H1 (cell line): ENCODE data around the gene TBX2. TPM values are rescaled to one million over a fixed set of nuclear protein-coding genes. Genes with fewer than 3 reads are reported as not detected.

Experiments used
- CTCF ChIA-PET: fragments of 300-600 bp; sonication (Branson Sonifier 250); formaldehyde crosslinking; loops from one replicate; lab custom pipeline; 2021; ENCODE audit not compliant: partially characterized antibody; lab: Charles Lee
- POLR2A ChIA-PET: fragments of 300-600 bp; sonication (Branson Sonifier 250); formaldehyde crosslinking; loops from one replicate; lab custom pipeline; 2021; ENCODE audit warnings: inconsistent platforms; ENCODE audit not compliant: partially characterized antibody; lab: Charles Lee
- DNase-seq, 2 experiments: peaks; one replicate each; pipeline versions ENCODE4 v3.0.0 to v3.0.0-alpha.2; 2010 to 2022; ENCODE audit warnings: low spot score in 2 of 2, low read depth in 1 of 2, mixed read lengths in 1 of 2
- FAIRE-seq: peaks from 2 replicates; lab custom pipeline; 2011; peaks lifted over from hg19 to GRCh38; lab: Jason Lieb, UNC
- H2AFZ ChIP-seq: 2 replicates; pipeline ENCODE4 v1.8.1; 2012; ENCODE audit warnings: low read length, inconsistent platforms
- H2AK5ac ChIP-seq: 2 replicates; pipeline ENCODE4 v1.6.1; 2013; ENCODE audit warnings: low read depth, low read length
- H2BK120ac ChIP-seq: replicated peaks from 2 replicates; pipeline ENCODE3; 2013; ENCODE audit warnings: low read depth, low read length, inconsistent platforms
- H2BK12ac ChIP-seq: 2 replicates; pipeline ENCODE4 v1.6.1; 2013; ENCODE audit warnings: low read depth, low read length
- H2BK15ac ChIP-seq: 2 replicates; pipeline ENCODE4 v1.6.1; 2013; ENCODE audit warnings: low read length
- H2BK20ac ChIP-seq: 2 replicates; pipeline ENCODE4 v1.6.1; 2013; ENCODE audit warnings: low read length
- H2BK5ac ChIP-seq: 2 replicates; pipeline ENCODE4 v1.6.1; 2013; ENCODE audit warnings: low read depth, low read length
- H3K14ac ChIP-seq: 2 replicates; pipeline ENCODE4 v1.6.1; 2013; ENCODE audit warnings: inconsistent platforms; ENCODE audit not compliant: insufficient read length
- H3K18ac ChIP-seq: 2 replicates; pipeline ENCODE4 v1.6.1; 2013; ENCODE audit warnings: low read length; ENCODE audit errors: extremely low read depth
- H3K23ac ChIP-seq: 2 replicates; pipeline ENCODE4 v1.6.1; 2013; ENCODE audit warnings: inconsistent platforms; ENCODE audit not compliant: insufficient read length
- H3K23me2 ChIP-seq: 2 replicates; pipeline ENCODE4 v1.6.1; 2013; ENCODE audit warnings: low read depth, low read length
- H3K27ac ChIP-seq: 2 replicates; pipeline ENCODE4 v1.6.1; 2011; ENCODE audit warnings: low read depth, low read length, inconsistent platforms
- H3K27me3 ChIP-seq, 4 experiments: replicated peaks in 1 of 4; 1 replicate in 1 of 4; 2 replicates in 3 of 4; pipeline versions ENCODE4 v1.6.1 to v1.8.1; 2011 to 2013; ENCODE audit warnings: low read length in 3 of 4, mild to moderate bottlenecking in 3 of 4, inconsistent platforms in 2 of 4, mixed read lengths in 2 of 4, moderate library complexity in 1 of 4; ENCODE audit not compliant: control insufficient read depth in 3 of 4, insufficient read depth in 3 of 4; ENCODE audit errors: extremely low read depth in 1 of 4
- H3K36me3 ChIP-seq, 4 experiments: 2 replicates each; pipeline versions ENCODE4 v1.6.1 to v1.8.1; 2011 to 2013; ENCODE audit warnings: mild to moderate bottlenecking in 4 of 4, low read length in 3 of 4, moderate library complexity in 2 of 4, control low read depth in 1 of 4, inconsistent platforms in 1 of 4; ENCODE audit not compliant: insufficient read depth in 4 of 4, control insufficient read depth in 2 of 4
- H3K4ac ChIP-seq: replicated peaks from 2 replicates; pipeline ENCODE3; 2013; ENCODE audit warnings: low read length, low read depth, mixed read lengths, inconsistent platforms; ENCODE audit not compliant: insufficient read length
- H3K4me1 ChIP-seq, 4 experiments: replicated peaks in 1 of 4; 1 replicate in 1 of 4; 2 replicates in 3 of 4; pipeline versions ENCODE4 v1.6.1 to v1.8.1; 2011 to 2013; ENCODE audit warnings: low read length in 3 of 4, inconsistent platforms in 2 of 4, mixed read lengths in 1 of 4; ENCODE audit not compliant: insufficient read depth in 4 of 4, control insufficient read depth in 3 of 4
- H3K4me2 ChIP-seq, 2 experiments: 2 replicates each; pipeline versions ENCODE4 v1.6.1 to v1.8.1; 2011 to 2013; ENCODE audit warnings: low read depth in 2 of 2, low read length in 2 of 2, control low read depth in 1 of 2, inconsistent platforms in 1 of 2, mild to moderate bottlenecking in 1 of 2; ENCODE audit not compliant: insufficient read depth in 1 of 2
- H3K4me3 ChIP-seq, 4 experiments: fragments of 200-600, 300-600 bp in 1 of 4; sonication (generic), shearing (Covaris generic), sonication (Bioruptor Twin) in 1 of 4; 2 replicates each; pipeline versions ENCODE4 v1.5.1 to v1.8.1; 2011 to 2016; ENCODE audit warnings: low read length in 4 of 4, low read depth in 3 of 4, control low read depth in 2 of 4, inconsistent platforms in 2 of 4, mild to moderate bottlenecking in 2 of 4, mixed read lengths in 1 of 4, moderate library complexity in 1 of 4; ENCODE audit not compliant: insufficient read depth in 2 of 4; ENCODE audit errors: extremely low read depth in 1 of 4
- H3K56ac ChIP-seq: replicated peaks from 2 replicates; pipeline ENCODE3; 2013; ENCODE audit warnings: low read depth, mild to moderate bottlenecking, mixed read lengths, low read length, inconsistent platforms; ENCODE audit not compliant: insufficient read length
- H3K79me1 ChIP-seq: 2 replicates; pipeline ENCODE4 v1.6.1; 2013; ENCODE audit warnings: low read depth, low read length, control low read depth
- H3K79me2 ChIP-seq, 2 experiments: 2 replicates each; pipeline versions ENCODE4 v1.6.1 to v1.8.1; 2012 to 2013; ENCODE audit warnings: low read length in 2 of 2, mild to moderate bottlenecking in 2 of 2, inconsistent platforms in 1 of 2; ENCODE audit not compliant: insufficient read depth in 2 of 2, control insufficient read depth in 1 of 2
- H3K9ac ChIP-seq, 4 experiments: replicated peaks in 1 of 4; 1 replicate in 1 of 4; 2 replicates in 3 of 4; pipeline versions ENCODE4 v1.6.1 to v1.8.1; 2011 to 2013; ENCODE audit warnings: low read depth in 3 of 4, low read length in 3 of 4, control low read depth in 2 of 4, mild to moderate bottlenecking in 2 of 4, moderate library complexity in 2 of 4, inconsistent platforms in 1 of 4; ENCODE audit errors: extremely low read depth in 1 of 4
- H3K9me3 ChIP-seq, 2 experiments: 2 replicates each; pipeline versions ENCODE4 v1.6.1 to v1.8.1; 2012 to 2013; ENCODE audit warnings: mild to moderate bottlenecking in 2 of 2, moderate library complexity in 2 of 2, control low read depth in 1 of 2, inconsistent platforms in 1 of 2, low read depth in 1 of 2, low read length in 1 of 2, mixed read lengths in 1 of 2; ENCODE audit not compliant: insufficient read depth in 2 of 2
- H4K20me1 ChIP-seq, 2 experiments: replicated peaks in 1 of 2; 2 replicates each; pipeline versions ENCODE3 to v1.8.1; 2011 to 2013; ENCODE audit warnings: inconsistent platforms in 2 of 2, low read length in 2 of 2, mild to moderate bottlenecking in 1 of 2; ENCODE audit not compliant: insufficient read depth in 2 of 2, control insufficient read depth in 1 of 2
- H4K5ac ChIP-seq: 2 replicates; pipeline ENCODE4 v1.6.1; 2013; ENCODE audit warnings: low read length, low read depth, mixed read lengths, inconsistent platforms; ENCODE audit not compliant: insufficient read length
- H4K8ac ChIP-seq: 2 replicates; pipeline ENCODE4 v1.8.0; 2013; ENCODE audit warnings: mild to moderate bottlenecking, moderate library complexity, low read length, inconsistent platforms; ENCODE audit not compliant: insufficient read depth; ENCODE audit errors: extremely low read depth
- H4K91ac ChIP-seq: replicated peaks from 2 replicates; pipeline ENCODE3; 2013; ENCODE audit warnings: low read length, mixed read lengths, inconsistent platforms; ENCODE audit not compliant: insufficient read length
- CBX8 ChIP-seq: fragments of 300-800, 300-1000 bp; sonication (generic); IDR thresholded peaks from 2 replicates; pipeline ENCODE4 v1.7.1; 2016; ENCODE audit warnings: low read depth, low read length, borderline replicate concordance
- EZH2 ChIP-seq: fragments of 200-600 bp; sonication (generic); IDR thresholded peaks from 2 replicates; pipeline ENCODE4 v1.7.1; 2012; ENCODE audit warnings: low read depth, mild to moderate bottlenecking, moderate library complexity, low read length, inconsistent platforms; ENCODE audit not compliant: severe bottlenecking
- SUZ12 ChIP-seq: fragments of 200-600 bp; sonication (generic); IDR thresholded peaks from 2 replicates; pipeline ENCODE4 v1.6.1; 2012; ENCODE audit warnings: mild to moderate bottlenecking, inconsistent platforms, low read length, moderate library complexity, mixed read lengths
- WGBS, 2 experiments: shearing (Covaris generic) in 1 of 2; methylation state at CpG; one replicate each; pipeline versions ENCODE4 v1.1.6 to v1.1.7; 2013 to 2015; ENCODE audit warnings: low lambda C conversion rate in 2 of 2, mixed read lengths in 2 of 2, inconsistent platforms in 1 of 2, low coverage in 1 of 2, missing lambda C conversion rate in 1 of 2; ENCODE audit not compliant: insufficient replicate concordance in 2 of 2, insufficient coverage in 1 of 2, insufficient read length in 1 of 2; ENCODE audit errors: extremely low coverage in 1 of 2, missing lambda C conversion rate in 1 of 2; 5-methylcytosine and 5-hydroxymethylcytosine counted together
- polyA plus RNA-seq, 7 experiments: library from polyadenylated mRNA; depleted of rRNA in 3 of 7; stranded (reverse) in 5 of 7; unstranded in 2 of 7; fragments of >200 nt in 5 of 7; fragments of 200-250 nt in 2 of 7; gene quantifications; 1 replicate in 5 of 7; 2 replicates in 1 of 7; 4 replicates in 1 of 7; pipeline versions ENCODE4 v1.2.1 to v1.2.3, GENCODE V29; 2011 to 2013; ENCODE audit warnings: missing spikeins in 2 of 7, mixed read lengths in 2 of 7
- total RNA-seq: library from RNA; stranded (reverse); fragmentation: NEBNext Ultra II Directional; extraction: Animal tissue kit (Norgen Biotek cat#: 25700); gene quantifications from 2 replicates; pipeline ENCODE4 v1.2.1, GENCODE V29; 2021

The TBX2 gene
- total and polyA plus RNA-seq, 2 of the 8 experiments (the other 6 are each of a cell fraction or from before 2014, with no cell fraction given): not detected

- Histone ChIP-seq H3K27ac (no peak overlapping the region), H3K4me2 (peak overlapping the region; percentile 26 to 44; a peak in 3 of 4 replicates), H2AK5ac (no peak overlapping the region), H3K27me3 (peaks cover 91 to 100% (median 98%) of the 10 kb centered on the region in 4 experiments), H4K8ac (peak overlapping the region; percentile 72; the same call in 1 of the 2 replicates), H3K9ac (no peak overlapping the region)
- POLR2A ChIA-PET: interaction anchor here (0.9 to 1.7 kb wide), 4 partner anchors 8 to 62 kb away, joined by 3 to 4 read pairs (median 4); no protein-coding TSS in a partner anchor
- peak in 1 of 2 experiments; percentile 63 for DNase-seq
- TF ChIP-seq SUZ12 (peak; percentile 81; the same call in 1 of the 2 replicates), EZH2 (peak; percentile 90), CBX8 (no peak; the same call in 1 of the 2 replicates)
- TF ChIP-seq, all 59 proteins: peak for 2
- Histone ChIP-seq H4K91ac (no peak overlapping the region), H3K79me1 (no peaks in the 10 kb centered on the region), H3K9me3 (peaks cover 0 to 4% of the 10 kb centered on the region in 2 experiments; a peak in 1 of 4 replicates), H4K20me1 (peaks cover 23 to 30% of the 10 kb centered on the region in 2 experiments), H3K18ac (no peak overlapping the region), H2BK5ac (no peak overlapping the region), H3K4ac (no peak overlapping the region), H2BK12ac (0 out of 2 replicates have a peak overlapping the region, but pooled peaks have one; percentile 50), H3K4me3 (peak overlapping the region in 2 of 4 experiments; percentile 3 to 47; a peak in 1 of 8 replicates), H3K14ac (no peak overlapping the region), H3K23me2 (peaks cover 4% of the 10 kb centered on the region; the same call in 1 of the 2 replicates), H2BK120ac (no peak overlapping the region), H3K56ac (no peak overlapping the region), H3K23ac (no peak overlapping the region), H2BK15ac (0 out of 2 replicates have a peak overlapping the region, but pooled peaks have one; percentile 25), H2BK20ac (no peak overlapping the region), H3K36me3 (peaks cover 0 to 22% (median 0%) of the 10 kb centered on the region in 4 experiments; a peak in 1 of 8 replicates), H2AFZ (no peak overlapping the region), H3K4me1 (peaks cover 2 to 27% (median 9%) of the 10 kb centered on the region in 4 experiments; a peak in 6 of 7 replicates), H4K5ac (no peak overlapping the region), H3K79me2 (no peaks in the 10 kb centered on the region)
- CTCF ChIA-PET: interaction anchor here (0.7 to 11.6 kb wide), 9 partner anchors 9 to 118 kb away, joined by 3 to 136 read pairs (median 5); partner anchors contain the start of gene TBX2
- no peak for FAIRE-seq
- WGBS, 2 experiments: 8% methylated on average over 44 of the region's 45 CpGs; no CpG with 5 or more reads in 1 of the 2 experiments
These were observed 57.1 kb downstream of the TBX2 start for GRCh38 chr17:61456688-61457225.
